Measurements from ENCODE around the gene HMCN1.

DNA sequence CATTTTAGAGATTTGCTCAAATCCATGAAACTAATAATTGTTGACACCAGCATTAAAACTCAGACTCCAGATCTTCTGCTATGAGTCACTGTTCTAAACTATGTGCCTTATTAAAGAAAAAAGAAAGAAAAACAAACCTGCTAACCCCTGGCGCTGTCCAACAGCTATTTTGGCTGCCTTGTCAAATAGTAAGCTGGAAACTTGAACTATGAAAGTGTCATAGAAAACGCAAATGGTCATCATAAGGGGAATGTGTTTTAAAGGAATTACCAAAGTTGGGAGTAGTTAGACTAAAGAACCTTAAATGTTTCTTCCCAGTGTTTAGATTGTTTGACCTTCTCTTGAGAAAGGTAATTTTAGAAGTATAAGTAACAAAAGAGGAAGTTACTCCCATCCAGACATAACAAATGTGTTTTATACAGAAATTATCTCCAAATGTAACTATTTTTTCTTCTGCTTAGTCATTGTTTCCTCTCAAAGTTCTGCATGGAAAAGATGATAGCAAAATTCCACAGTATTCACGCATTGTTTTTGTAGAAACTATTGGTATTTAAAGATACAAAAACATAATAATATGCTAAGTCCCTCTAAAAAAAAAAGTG, 368.5 kb downstream of the HMCN1 start:
- TF ChIP-seq, protein P1, sequence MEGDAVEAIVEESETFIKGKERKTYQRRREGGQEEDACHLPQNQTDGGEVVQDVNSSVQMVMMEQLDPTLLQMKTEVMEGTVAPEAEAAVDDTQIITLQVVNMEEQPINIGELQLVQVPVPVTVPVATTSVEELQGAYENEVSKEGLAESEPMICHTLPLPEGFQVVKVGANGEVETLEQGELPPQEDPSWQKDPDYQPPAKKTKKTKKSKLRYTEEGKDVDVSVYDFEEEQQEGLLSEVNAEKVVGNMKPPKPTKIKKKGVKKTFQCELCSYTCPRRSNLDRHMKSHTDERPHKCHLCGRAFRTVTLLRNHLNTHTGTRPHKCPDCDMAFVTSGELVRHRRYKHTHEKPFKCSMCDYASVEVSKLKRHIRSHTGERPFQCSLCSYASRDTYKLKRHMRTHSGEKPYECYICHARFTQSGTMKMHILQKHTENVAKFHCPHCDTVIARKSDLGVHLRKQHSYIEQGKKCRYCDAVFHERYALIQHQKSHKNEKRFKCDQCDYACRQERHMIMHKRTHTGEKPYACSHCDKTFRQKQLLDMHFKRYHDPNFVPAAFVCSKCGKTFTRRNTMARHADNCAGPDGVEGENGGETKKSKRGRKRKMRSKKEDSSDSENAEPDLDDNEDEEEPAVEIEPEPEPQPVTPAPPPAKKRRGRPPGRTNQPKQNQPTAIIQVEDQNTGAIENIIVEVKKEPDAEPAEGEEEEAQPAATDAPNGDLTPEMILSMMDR (conservative IDR thresholded peaks at IDR 0.05), result no peak
- TF ChIP-seq ZFX (IDR thresholded peaks at IDR 0.05), result no peak

Measured in C4-2B (cell line).